HG03095 (cell line): ENCODE data around the gene GPRIN3.
"Not testable (repeated sequence)": the region's sequence is repeated elsewhere in the genome, so short reads cannot be mapped to it uniquely, and the experiment has no call there.

Experiments used
- ATAC-seq: cut with Tn5 transposase; IDR thresholded peaks from one replicate; pipeline ENCODE4 v1.9.1; 2021; ENCODE audit warnings: moderate library complexity; ENCODE audit not compliant: unreplicated experiment

Gene GPRIN3

DNA sequence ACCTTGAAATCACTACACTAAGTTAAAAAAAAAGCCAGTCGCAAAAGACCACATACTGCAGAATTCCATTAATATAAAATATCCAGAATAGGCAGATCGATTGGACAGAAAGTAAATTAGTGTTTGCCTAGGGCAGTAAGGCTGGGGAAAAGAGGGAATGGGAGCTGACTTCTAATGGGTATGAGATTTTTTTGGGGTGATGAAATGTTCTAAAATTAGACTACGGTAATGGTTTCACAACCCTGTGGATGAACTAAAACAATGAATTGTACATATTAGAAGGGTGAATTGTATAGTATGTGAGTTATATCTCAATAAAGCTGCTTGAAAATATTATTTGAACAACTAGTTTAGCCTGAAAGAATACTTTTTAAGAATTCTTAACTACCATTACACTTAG is 6.7 kb upstream of the GPRIN3 start:
- ATAC-seq, result no peak

DNA sequence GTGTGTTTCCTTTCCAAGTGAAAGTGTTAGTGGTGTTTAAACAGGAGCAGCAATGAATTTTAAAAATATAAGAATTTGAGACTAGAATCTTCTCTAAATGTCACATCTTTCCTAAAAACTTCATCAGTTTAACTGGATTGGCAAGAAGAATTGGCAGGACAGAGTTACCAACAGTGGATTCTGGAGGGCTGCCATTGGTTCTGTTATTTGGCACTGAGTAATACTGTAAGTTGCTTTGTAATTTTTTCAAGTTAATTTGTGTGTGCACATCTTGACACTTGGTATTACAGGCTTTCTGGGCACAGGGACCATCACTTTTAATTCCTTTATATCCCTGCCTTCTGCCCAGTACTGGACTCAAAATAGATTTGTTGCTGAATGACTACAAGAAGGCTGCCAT is 4.5 kb upstream of the GPRIN3 start:
- no peak for ATAC-seq

DNA sequence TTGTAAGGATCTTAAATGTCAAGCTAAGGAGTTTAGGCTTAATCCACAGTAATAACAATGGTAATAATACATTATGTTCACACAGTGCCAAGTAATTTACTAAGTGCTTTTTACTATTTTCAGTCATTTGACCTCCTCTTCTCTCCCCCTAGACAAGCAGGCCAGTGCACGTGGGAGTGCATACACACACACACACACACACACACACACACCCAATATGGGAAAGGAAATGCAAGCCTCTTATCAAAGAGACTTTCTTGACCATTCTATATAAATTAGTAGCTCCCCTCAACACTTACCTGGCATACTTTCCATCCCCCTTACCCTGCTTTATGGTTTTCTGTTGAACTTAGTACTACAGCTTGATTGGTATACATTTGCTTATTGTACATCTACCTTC is 3.8 kb upstream of the GPRIN3 start:
- ATAC-seq, result no peak

DNA sequence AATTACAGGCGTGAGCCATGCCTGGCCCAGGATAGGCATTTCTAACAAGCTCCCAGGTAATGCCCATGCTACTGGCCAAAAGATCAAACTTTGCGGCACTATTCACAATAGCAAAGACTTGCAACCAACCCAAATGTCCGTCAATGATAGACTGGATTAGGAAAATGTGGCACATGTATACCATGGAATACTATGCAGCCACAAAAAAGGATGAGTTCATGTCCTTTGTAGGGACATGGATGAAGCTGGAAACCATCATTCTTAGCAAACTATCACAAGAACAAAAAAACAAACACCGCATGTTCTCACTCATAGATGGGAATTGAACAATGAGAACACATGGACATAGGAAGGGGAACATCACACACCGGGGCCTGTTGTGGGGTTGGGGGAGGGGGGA is 1.6 kb upstream of the GPRIN3 start:
- not testable (repeated sequence) for ATAC-seq

DNA sequence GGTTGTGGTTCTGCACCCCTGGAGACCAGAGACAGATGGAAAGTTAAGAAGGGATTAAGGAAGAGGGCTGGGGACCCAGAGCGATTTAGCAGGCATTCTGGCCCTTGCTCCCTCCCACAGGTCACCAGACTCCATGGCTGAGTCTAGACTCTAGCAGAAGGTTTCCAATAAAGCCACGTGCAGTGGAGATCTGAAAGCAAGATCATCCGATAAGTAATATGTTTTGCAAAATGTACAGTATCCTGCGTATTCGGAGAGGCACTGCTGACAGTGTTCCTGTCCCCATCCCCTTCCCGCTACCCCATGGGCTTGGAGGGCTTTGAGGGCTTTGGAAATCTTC is 531 bp upstream of the GPRIN3 start:
- ATAC-seq, result no peak

DNA sequence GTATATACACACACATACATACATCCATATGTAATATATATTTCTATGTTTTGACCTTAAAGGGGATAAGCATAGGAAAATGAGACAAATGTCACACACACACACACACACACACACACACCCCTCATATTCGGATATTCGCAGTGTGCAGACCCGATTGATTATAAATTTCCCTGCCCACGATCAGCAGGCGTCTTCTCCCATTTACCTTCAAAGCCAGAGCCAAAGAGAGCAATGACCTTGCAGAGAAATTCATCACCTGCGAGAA is 488 bp downstream of the GPRIN3 start:
- no peak for ATAC-seq

DNA sequence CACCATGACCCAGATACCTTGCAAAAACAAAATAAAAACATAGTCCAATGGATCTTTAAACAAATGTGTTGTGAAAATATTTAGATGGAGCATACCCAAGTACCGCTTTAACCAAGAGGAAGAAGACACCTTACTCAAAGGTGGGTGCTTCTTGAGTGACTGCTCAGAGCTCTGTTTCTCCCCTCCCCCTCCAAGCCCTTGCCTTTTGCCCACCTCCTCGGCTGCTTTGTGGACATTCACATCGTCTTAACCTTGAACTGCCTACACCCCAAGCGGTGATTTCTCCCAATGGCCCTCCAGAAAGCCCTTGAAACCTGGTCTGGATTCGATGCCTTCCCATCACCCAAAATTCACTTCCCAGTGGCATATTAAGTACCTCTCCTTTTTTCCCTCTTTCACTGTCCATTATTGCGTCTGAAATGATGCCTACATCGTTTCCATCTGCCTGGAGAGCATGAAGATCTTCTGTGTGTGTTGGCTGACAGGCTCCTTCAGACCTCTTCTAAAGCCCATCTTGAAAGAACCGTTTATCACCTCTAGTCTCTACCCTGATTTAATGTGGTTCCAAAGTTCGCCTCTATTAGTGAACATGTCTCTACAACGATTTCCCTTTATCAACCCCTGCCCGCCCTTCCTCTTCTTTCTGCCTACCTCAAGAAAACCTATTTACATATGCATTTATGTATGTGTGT is 968 bp downstream of the GPRIN3 start:
- no peak for ATAC-seq

DNA sequence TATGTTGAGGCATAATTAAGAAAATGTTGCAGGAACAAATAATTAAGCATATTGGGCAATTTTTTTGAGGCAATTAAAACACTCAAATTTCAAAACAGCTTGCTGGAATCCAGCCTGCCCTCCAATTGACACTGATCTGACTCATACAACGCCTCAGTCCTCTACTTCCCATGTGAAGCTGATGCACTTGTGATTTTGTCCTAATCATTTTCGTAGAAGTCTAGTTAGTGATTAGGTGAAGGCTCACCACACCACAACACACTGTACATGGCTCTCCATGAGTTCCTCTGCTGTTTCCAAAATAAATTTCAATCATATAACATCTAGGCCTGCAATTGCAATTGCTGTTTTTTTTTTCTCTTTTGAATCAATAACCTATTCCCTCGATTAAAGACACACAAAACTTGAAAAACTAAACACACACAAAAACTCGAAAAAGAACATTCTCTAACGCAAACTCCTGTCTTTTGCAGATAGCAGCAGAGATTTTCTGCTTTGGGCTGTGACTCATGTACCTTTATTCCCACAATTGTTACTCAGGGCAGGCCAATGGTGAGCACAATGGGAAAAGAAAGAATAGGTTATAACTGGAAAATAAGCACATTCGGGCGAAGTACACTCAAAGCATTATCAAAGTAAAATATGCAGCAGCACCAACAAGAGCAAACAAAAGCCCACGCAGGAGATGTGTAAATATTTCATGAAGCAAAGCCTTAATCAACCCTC is 1.7 kb downstream of the GPRIN3 start:
- ATAC-seq, result no peak

DNA sequence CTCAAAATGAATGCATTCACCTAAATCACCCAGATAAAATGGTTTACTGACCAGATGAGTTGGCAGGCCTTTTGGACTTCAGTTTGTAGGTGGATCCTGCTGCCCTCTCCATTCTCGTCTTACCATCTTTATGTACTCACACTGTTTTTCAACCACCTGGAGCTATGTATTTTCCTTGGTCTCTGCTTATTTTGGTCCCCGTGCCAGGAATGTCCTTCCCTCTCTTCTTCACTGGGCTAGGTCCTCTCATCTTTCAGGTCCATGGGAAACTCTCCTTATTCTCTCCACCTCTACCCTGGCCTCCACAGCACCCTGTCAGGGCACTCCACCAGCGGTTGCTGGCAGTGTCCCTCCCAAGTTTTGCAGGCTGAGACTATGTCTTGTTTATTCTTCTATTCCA is 2.6 kb downstream of the GPRIN3 start:
- no peak for ATAC-seq

DNA sequence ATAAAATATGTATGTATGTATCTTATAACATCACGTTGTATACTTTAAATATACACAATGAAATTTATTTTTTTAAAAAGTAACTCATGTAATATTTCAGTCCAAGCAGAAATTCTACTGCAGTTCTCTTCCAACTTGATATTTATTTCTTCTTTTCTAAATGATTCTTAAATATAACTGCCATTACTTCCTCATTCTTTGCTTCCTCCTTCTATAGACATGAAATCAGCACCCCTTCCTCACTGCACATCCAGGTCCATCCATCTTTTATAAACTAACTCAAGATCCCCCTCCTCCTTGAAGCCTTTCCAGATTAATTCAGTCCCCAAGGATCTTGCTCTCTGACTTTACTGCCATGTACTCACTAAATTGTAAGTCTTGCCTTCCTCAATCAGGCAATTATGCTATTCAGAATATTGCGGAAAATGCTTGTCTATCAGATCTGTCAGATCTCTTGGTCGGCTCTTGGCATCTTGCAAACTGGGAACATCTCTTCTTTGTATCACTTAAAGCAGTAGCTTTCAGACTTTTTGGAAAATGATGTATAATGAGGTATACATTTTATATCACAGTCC is 3.7 kb downstream of the GPRIN3 start:
- ATAC-seq, result no peak

DNA sequence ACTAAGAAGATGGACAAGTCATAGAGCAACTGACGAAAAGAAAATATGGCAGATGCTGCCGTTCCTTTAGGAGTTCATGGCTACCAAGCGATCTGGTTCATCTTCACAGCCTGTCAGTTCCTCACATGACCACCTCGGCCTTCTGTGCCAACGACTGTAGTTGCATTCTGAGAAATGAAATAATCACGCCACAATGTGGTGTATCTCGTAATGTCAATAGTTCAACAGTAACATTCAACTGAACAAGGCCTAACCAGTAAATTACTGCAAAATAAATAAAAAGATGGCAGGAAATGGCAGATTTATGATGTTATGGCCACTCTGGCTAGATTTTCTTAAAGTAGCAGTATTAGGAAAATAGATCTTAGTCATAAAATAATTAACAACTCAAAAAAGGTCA is 4.4 kb downstream of the GPRIN3 start:
- ATAC-seq, result no peak

DNA sequence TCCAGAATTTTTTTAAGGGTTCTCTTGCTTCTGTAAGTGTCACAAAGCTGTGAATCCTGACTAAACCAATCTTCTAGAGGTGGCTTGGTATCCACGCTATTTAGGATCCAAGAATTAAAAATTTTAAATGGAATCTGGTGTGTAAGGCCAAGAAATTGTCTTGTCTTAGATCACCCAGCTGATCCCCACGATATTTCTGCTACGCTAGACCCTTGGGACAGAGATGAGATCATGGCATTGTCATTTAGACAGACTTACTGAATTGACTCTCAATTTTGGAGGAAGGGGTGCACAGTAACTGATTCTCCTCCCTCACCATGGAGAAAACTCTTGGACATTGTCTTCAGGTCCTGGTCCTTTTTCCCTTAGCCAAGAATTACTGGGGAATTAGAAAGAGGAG is 5.7 kb downstream of the GPRIN3 start:
- no peak for ATAC-seq

DNA sequence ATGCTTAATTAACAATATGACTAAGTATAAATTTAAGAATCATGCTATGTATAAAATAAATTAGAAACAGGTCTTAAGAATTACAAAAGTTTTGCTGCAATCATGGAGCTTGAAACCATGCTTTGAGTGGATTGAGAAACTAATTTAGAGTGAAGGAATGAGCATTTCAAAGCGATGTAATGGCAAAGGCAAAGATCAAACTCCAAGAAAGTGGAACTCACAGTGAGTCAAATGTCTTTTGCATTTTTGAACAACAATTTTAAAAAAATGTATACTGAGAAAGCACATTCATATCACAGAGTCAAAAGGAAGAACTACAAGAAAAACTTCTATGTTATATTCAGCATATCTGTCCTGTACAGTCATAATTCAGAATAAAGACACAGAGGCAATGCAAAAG is 6.6 kb downstream of the GPRIN3 start:
- ATAC-seq, result no peak

DNA sequence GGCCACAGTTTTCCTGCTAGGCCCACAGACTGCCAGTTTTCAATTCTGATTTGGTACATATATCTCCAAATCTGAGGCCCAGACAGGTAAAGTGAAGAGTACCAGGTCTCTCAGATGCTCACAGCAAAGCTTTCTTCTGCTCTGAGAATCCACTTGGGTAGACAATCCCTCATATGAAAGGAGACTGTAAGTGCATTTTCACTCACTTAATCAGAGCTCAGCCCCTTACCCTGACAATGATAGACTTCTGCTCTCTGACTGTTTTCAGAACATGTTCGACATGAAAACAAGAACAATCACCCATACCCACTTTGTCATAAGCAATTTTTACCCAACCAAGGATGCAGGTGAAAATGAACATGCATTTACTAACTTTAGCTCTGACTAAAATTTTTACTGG is 7.1 kb downstream of the GPRIN3 start:
- no peak for ATAC-seq

DNA sequence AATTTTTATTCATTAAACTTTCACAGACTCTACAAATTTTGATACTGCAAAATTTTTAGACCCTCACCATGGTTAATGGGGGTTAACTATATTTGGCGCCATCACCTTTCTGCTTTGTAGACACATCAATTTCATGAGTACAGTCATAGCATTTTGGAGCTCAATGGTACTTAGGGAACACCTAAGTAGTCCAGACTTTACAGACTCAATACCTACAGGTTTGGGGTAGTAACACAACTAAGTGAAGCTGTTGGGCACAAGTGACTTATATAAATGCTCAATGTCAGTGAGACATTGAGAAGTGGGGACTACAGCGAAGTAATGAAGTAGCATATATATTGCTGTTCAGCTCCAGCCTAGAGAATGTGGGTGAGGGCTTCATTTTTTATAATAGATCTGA is 7.5 kb downstream of the GPRIN3 start:
- no peak for ATAC-seq

DNA sequence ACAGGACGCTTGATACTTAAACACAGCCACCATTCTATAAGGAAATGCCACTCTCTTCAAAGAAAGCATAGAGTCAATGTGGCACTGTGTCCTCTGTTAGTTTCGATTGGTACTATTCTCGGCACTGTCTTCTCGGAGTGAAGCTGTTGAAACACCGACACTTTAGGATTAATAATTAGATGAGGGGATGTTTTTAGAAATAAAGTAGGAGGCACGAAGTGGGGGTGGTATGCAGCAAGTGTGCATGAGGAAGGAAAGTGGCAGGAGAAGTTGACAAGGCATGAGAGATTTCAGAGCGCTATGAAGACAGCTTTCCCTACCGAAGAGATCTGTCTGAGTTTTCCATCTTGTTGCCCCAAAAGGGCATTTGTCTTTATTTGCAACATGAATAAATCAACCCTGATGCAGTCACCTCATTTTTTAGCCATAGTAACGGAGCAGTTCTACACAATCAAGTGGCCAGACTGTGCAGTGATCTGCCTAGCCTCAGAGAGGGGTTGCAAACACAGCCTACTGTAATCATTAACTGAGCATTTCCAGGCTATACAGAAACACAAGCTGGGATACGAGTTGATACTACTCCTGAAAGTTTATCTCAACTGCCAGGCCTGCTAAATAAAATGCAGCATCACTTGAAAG is 8.3 kb downstream of the GPRIN3 start:
- no peak for ATAC-seq

DNA sequence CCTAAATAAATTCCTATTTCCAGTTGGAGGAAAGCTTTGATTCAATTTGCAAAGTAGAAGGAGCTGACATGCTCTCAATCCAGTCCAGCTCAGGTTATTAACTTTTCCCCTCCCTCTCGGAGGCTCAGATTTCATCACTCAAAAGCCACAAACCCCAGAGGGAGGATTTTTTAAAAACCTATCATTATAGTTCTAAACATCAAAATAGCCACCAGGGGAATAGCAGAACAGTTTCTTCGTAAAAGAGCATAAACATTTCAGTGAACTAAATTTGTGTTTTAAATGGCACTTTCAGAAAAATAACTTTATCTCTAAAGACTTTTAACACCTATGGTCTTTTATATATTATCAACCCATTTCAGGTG is 8.8 kb downstream of the GPRIN3 start:
- ATAC-seq, result no peak

DNA sequence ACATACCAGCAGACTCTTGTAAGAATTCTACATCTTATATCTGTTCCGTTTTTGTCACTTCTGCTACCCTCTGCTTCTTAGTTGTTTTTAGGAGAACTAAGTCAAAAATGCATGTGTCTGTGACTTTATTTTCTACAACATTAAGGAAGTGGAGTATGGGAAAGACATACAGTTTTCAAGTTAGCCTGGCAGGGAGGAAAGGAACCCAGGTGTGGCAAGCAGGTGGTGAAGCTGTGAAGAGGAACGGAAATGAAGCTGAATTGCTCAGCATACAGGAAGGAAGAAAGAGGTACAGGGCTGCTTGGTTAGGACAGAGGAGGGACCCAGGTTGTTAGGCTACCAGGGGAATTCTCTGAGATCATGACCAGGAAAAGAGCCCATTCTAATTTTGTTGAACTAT is 9.4 kb downstream of the GPRIN3 start:
- ATAC-seq, result no peak

DNA sequence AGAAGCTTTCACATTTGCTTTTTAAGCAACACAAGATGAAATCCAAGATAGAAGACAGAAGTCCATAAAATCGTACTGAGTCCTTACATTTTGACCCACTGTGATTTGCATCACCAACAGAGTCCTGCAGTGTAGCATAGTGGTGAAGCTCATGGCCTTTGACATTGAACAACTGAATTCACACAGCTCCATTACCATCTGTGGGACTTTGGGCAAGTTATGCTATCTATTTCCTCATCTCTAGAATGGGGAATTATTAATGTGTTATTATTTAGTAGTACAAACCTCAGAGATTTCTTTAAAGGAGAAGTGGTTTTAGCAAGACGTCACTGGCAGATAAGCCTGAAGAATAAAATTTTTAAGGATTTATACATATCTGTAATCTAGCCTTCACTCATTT is 10.7 kb downstream of the GPRIN3 start:
- ATAC-seq, result no peak

DNA sequence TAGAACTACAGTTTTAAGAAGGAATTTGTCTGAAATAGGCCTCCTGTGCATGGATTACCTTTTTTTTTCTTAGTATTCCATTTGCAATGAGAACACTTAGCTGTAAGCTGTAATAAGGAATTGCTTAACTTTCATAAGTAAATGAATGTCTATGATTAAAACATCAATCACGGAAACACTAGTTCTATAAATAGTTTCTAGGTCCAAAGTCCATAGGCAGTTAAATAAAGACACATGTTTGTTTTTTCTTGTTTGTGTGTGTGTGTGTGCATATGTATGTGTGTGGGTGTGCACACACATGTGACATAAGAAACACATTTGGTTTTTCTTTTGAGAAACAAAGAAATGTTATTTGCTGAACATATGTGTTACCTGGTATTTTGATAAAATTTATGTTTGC is 11.2 kb downstream of the GPRIN3 start:
- ATAC-seq, result no peak

DNA sequence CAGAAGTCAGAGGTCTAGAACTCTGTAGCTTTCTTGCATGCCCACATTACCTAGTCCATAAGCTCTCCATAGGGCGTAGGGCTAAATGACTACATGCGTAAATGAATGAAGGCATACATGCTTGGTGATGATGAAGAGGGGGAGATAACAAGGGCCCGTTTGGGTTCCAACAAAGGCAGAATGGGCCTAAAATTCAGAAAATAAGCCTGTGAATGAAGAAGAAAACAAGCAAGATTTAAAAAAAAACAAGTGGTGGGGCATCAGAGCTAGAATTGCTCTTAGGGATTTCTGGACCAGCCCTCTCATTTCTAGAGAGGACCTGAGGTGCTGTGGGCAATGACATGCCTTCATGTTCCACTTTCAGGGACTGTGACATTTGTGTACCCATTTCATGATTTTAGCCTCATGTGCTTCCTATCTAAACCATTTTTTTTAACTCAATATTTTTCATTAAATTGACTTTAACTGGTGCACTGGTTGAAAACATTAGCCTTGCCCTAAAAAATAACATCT is 12.1 kb downstream of the GPRIN3 start:
- no peak for ATAC-seq

DNA sequence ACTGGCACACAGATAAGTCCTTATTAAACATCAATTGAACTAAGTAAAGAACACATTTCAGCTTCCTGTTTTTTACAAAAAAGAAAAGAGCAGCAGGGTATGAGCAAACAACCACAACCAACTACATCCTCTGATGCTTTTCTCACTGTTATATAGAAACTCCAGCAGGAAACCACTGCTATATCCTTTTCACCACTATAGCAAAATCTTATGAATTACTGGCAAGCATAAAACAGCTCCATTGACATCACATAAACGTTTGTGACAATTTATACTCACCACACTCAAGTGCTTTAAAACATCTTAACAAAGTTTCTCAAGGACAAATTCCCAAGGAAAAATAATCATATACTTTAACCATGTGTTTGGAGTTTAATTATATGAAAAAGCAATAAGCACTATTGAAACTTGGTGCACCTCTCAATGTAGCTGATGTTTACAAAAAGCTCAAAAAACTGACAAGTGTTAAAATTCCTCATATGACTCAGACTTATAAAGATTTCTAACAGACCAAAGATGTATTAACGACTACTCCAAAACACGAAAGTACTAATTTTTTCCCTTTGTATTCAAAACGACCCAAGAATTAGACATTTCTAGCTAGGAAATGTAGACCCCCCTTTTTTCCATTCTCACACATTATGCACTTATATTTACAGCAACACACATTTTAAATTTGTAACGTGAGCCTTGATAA is 12.9 kb downstream of the GPRIN3 start:
- ATAC-seq, result peak; percentile 89
